Activated naive CD4-positive, alpha-beta T cell treated with anti-CD3 and anti-CD28 coated beads, Interleukin-2, amount 50 U/mL, for 72 hours (primary cell): ENCODE data around the gene SLC16A10. TPM values are rescaled to one million over a fixed set of nuclear protein-coding genes. Genes with fewer than 3 reads are reported as not detected.
A peak's percentile ranks its signal among the peaks of the same experiment; 100 is the strongest.
"Not testable (repeated sequence)": the region's sequence is repeated elsewhere in the genome, so short reads cannot be mapped to it uniquely, and the experiment has no call there.

ENCODE experiments used
- ATAC-seq, 2 donors: fragments of 150-1000 bp; cut with Tn5 transposase; 2 replicates each; pipeline ENCODE4 v1.10.0; 2021; ENCODE audit warnings: mild to moderate bottlenecking in 2 of 2, moderate library complexity in 2 of 2
- DNase-seq, 2 donors: peaks; one replicate each; pipeline ENCODE4 v3.0.0; 2021 to 2022; ENCODE audit warnings: low spot score in 2 of 2
- H3K27ac Mint-ChIP-seq, 2 donors: one replicate each; pipeline ENCODE4 v1.8.0; 2022; ENCODE audit warnings: mild to moderate bottlenecking in 2 of 2, mixed read lengths in 2 of 2
- H3K36me3 Mint-ChIP-seq, 2 donors: one replicate each; pipeline ENCODE4 v1.8.0; 2022; ENCODE audit warnings: mixed read lengths in 2 of 2
- H3K9me3 Mint-ChIP-seq, 2 donors: one replicate each; pipeline ENCODE4 v1.8.0; 2022; ENCODE audit warnings: mixed read lengths in 2 of 2
- total RNA-seq, 2 donors: library from RNA; stranded (reverse); gene quantifications; one replicate each; pipeline ENCODE4 v1.2.3, GENCODE V29; 2022

Gene SLC16A10, protein sequence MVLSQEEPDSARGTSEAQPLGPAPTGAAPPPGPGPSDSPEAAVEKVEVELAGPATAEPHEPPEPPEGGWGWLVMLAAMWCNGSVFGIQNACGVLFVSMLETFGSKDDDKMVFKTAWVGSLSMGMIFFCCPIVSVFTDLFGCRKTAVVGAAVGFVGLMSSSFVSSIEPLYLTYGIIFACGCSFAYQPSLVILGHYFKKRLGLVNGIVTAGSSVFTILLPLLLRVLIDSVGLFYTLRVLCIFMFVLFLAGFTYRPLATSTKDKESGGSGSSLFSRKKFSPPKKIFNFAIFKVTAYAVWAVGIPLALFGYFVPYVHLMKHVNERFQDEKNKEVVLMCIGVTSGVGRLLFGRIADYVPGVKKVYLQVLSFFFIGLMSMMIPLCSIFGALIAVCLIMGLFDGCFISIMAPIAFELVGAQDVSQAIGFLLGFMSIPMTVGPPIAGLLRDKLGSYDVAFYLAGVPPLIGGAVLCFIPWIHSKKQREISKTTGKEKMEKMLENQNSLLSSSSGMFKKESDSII
- total RNA-seq = 1 to 10 TPM; 5.4 to 7.8 TPM

DNA sequence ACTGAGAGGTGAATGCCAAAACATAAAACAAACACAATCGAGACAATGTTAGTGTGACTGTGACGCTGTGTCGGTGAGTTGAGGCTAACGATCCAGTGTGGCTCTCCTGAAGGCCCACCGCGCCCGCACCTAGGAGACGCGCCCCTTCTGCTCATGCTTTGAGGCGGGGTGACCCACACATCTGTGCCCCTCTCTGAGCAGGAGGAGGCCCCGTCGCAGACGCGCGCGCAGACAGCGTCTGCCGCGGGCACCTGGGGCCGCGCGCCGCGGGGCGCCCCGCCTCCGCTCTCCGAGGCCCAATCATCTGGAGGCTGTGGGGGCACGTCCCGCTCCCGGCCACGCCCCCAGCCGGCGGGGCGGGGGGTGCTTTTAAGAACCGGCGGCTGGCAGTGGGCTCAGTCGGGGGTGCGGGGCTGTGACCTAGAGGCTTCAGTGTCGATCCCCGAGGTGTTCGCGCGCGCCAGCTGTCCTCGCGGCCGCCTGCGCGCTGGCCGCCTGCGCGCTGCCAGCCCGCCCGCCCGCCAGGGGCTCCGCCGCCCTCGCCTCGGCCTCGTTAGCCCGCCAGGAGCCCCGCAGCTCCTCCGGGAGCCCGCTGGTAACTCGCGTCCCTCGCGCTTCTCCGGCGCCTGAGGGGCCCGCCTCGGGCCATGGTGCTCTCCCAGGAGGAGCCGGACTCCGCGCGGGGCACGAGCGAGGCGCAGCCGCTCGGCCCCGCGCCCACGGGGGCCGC, at the start of gene SLC16A10:
TSS of gene SLC16A10 (plus strand) at position 398 of the 730 bp plus-strand sequence. CDS start at position 648, 250 bp downstream.
- Mint-ChIP-seq H3K27ac (peak within 1 kb of the TSS; percentile 85 to 93), H3K9me3 (no peaks in the 10 kb centered on the region), H3K36me3 (peaks cover 0 to 6% of the 10 kb centered on the region in 2 donors)
- ATAC-seq = peak; percentile 92 to 93
- peak; percentile 83 to 85 for DNase-seq

DNA sequence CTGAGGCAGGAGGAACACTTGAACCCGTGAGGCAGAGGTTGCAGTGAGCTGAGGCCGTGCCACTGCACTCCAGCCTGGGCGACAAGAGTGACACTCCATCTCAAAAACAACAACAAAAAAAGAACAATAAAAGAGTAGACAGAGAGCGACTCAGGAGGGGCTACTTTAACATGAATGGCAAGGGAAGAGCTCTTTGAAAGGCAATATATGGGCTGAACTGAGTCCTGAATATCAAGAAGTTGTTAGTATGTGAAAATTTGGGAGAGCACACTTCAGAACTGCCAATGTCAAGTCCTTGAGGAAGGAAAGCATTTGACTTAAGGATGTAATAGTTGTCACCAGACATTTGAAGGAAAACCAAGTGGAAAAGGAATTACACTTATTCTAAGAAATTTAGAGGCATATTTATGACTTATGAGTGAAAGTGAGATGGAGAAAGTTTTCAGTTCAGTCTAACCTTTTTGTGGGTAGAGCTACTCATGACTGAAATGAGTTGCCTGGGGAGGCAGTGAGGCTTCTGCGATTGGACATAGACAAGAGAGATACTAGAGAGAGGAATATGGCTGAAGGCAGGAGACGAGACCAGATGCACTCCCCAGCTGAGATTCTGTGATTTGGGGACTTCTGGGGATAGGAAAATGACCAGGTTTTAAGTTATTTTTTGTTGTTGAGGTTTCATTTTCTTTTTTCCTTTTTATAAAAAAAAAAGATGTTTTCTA, 48.6 kb upstream of the SLC16A10 start:
- H3K9me3 Mint-ChIP-seq = peaks cover 0 to 4% of the 10 kb centered on the region in 2 donors
- DNase-seq (peak in 1 of 2 donors; percentile 24), ATAC-seq (peak; percentile 89 to 98)
- H3K27ac Mint-ChIP-seq = no peak overlapping the region
- H3K36me3 Mint-ChIP-seq = peaks cover 0 to 6% of the 10 kb centered on the region in 2 donors

DNA sequence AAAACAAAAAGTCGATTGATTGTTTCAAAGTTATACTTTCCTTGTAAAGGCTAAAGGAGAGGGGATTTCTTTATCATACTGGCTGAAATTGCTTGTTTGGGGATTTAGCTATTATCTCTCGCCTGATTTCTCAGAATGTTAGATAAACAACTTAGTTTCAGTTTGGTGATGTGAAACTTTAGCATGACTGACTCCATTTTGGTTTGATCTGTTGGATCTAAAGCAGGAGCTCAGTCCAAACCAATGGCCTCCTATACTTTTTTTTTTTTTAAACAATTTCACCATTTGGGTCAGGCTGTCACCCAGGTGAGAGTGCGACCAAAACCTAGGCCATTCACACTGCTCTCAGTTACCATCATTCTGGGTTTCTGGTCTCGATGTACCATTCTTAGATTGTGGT, 45.4 kb upstream of the SLC16A10 start:
- ATAC-seq (no peak), DNase-seq (no peak)
- Mint-ChIP-seq H3K27ac (no peak overlapping the region), H3K9me3 (peaks cover 0 to 4% of the 10 kb centered on the region in 2 donors), H3K36me3 (peaks cover 0 to 6% of the 10 kb centered on the region in 2 donors)

DNA sequence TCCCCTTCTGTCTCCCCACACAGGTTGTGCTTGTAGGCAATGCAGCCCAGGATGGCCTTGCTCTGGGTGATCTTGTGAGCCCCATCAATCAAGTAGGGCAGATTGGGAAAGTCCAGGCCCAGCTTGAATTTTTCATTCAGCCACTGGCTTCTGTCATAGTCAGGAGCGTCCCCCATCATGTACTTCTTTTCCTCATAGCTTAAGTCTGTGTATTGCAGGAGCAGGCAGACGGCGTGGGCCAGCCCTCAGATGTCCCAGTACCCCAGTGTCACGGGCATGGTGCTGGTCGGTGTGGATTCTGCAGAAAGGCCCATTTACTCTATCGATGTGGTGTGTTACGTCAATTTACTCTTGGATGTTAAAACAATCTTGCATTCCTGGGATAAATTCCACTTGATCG, 40.1 kb upstream of the SLC16A10 start:
- no peaks in the 10 kb centered on the region for H3K36me3 Mint-ChIP-seq
- DNase-seq (no peak), ATAC-seq (no peak)
- no peaks in the 10 kb centered on the region for H3K9me3 Mint-ChIP-seq
- no peak overlapping the region for H3K27ac Mint-ChIP-seq

DNA sequence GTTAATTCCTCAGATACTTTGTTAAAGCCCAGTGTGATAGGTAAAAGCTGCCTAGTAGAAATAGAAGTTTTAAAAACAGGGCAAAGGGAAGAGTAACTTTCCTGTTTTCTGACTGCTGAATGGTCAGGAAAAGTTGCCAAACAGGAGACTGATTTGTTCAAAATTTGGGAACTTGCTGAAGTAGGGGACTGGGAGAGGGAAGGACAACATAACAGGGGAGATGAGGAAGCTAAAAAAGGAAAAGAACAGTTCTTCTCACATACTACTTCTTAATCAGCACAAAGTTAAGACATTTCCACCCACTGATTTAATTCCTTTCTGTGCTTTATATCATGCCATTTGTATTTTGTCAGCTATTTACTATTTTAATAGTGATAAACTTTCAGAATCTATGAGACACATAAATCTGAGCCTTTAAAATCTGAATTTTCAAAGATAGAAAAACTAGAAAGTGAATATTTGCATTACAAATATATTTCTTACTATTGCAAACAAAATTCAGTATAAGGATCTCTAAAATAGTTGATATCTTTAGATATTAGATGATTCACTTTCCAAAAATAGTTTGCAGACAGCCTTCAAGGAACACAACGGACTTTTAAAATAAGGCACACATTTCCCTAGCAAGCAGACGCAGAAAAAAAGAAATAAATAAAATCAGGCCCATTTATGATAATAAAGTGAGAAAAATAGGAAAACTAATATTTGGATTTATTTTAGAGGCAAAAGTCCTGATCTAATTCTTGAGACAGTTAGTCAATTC, 36.9 kb upstream of the SLC16A10 start:
- Mint-ChIP-seq H3K9me3 (no peaks in the 10 kb centered on the region), H3K27ac (no peak overlapping the region), H3K36me3 (no peaks in the 10 kb centered on the region)
- no peak for DNase-seq
- no peak for ATAC-seq

DNA sequence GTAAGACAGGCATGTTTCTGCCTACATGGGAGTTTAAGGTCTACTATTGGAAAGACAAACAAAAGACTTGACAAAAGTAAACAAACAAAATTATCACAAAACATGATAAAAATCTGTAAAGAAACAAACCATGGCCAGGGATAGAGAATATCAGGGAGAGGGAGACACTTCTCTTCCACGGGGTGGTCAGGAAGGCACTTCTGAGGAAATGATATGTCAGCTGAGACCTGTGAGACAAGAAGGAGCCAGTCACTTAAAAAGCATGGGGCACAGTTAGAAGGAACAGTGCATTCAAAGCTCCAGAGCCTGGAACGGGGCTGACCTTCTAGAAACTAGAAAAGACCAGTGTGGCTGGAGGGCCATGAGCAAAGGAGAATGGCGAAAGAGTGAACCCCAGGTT, 35.1 kb upstream of the SLC16A10 start:
- H3K9me3 Mint-ChIP-seq = no peaks in the 10 kb centered on the region
- no peak for DNase-seq
- no peak for ATAC-seq
- no peaks in the 10 kb centered on the region for H3K36me3 Mint-ChIP-seq
- no peak overlapping the region for H3K27ac Mint-ChIP-seq

DNA sequence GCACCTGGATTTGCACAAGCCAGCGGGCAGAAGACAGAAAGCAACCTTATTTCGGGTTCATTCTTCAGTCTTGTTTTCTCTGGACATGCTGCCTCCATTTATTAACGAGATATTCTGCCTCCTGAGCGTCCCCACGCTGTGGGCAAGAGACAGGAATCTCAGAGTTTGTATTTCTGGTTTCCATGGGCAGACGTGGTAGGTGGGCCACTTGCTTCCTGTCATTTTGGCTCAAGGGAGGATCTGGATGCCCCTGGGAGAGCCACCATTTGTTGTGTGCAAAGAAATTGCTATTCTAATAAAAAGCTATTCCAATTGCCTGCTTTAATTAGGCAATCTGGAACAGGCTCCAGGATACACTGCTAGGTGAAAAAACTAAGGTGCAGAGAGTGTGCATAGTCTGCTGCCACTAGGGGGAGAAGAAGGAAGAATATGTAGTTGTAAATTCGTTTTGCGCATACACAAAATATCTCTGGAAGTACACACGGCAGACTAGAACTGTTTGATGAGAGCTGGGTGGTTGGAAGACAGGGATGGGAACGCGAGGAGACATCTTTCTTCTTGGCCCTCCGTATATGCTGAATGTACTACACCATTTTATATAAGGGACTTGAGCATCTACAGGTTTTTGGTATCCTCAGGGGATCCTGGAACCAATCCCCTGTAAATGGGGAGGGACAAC, 30.1 kb upstream of the SLC16A10 start:
- DNase-seq (peak in 1 of 2 donors; percentile 6), ATAC-seq (peak; percentile 59 to 61)
- H3K27ac Mint-ChIP-seq = no peak overlapping the region
- no peaks in the 10 kb centered on the region for H3K36me3 Mint-ChIP-seq
- H3K9me3 Mint-ChIP-seq = peaks cover 0 to 9% of the 10 kb centered on the region in 2 donors

DNA sequence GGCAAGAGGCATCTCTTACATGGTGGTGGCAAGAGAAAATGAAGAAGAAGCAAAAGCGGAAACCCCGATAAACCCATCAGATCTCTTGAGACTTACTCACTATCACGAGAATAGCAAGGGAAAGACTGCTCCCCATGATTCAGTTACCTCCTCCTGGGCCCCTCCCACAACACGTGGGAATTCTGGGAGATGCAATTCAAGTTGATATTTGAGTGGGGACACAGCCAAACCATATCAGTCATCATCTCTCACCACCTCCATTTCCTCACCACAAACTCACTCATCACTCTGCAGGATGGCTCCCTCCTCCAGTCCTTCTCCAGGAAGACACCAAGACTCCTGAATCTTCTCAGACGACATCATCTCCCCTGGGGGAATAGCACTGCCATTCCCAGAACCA, 25.8 kb upstream of the SLC16A10 start:
- Mint-ChIP-seq H3K27ac (no peak overlapping the region), H3K9me3 (peaks cover 3 to 20% of the 10 kb centered on the region in 2 donors), H3K36me3 (peaks cover 0 to 7% of the 10 kb centered on the region in 2 donors)
- no peak for DNase-seq
- ATAC-seq = no peak

DNA sequence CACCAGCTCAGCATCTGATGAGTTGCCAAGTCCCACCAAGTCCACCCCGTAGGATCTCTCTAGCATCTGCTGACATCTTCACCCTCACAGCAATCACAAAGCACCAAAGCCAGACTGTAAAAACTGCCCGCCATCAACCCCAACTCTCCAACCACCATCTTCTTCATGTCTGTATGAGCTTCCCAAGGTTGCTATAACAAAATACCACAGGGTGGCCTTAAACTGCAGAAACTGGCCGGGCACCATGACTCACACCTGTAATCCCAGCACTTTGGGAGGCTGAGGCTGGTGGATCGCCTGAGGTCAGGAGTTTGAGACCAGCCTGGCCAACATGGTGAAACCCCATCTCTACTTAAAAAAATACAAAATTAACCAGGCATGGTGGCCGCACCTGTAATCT, 25.3 kb upstream of the SLC16A10 start:
- not testable (repeated sequence) for H3K36me3 Mint-ChIP-seq, H3K27ac Mint-ChIP-seq, DNase-seq, ATAC-seq
- H3K9me3 Mint-ChIP-seq = peaks cover 3 to 20% of the 10 kb centered on the region in 2 donors

DNA sequence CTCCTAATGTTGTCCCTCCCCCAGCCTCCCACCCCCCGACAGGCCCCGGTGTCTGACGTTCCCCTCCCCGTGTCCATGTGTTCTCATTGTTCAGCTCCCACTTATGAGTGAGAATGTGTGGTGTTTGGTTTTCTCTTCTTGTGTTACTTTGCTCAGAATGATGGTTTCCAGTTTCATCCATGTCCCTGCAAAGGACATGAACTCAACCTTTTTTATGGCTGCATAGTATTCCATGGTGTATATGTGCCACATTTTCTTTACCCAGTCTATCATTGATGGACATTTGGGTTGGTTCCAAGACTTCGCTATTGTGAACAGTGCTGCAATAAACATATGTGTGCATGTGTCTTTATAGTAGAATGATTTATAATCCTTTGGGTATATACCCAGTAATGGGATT, 24.4 kb upstream of the SLC16A10 start:
- not testable (repeated sequence) for ATAC-seq, H3K27ac Mint-ChIP-seq, DNase-seq, H3K36me3 Mint-ChIP-seq
- H3K9me3 Mint-ChIP-seq = peaks cover 3 to 20% of the 10 kb centered on the region in 2 donors

DNA sequence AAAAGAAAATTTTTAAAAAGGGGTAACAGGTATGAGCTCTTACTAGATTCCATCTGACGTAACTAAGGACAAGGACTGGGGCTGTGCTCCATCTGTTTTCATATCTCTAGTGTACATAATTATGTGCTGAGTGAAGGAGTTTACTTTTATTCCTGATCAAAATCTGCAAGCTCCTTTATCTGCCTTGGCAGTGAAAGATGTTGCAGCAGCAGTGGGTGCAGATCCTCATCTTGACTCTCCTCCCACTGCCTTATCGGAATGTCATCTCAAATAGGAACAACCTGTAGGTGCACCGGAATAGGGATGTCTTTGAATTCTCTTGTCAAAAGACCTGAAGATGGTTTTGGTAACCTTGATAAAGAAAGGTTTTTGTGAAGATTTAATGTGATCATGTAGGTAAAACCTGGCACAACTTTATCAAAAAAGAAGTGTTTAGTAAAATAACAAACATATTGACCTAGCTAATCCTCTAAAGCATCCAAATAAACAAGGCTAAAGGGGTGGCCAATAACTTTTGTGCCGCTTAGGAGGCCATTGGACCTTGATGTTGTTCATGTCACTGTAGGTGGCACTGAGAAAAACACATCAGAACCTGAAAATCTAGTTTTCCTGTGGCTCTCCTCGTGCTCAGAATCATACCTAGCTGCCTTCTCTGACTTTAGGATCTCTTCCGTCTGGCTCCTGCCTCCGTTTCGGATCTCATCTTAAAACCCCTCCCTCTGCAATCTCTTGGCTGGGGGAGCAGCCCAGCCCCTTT, 19.0 kb upstream of the SLC16A10 start:
- Mint-ChIP-seq H3K9me3 (peaks cover 0 to 10% of the 10 kb centered on the region in 2 donors), H3K27ac (no peak overlapping the region), H3K36me3 (peaks cover 0 to 7% of the 10 kb centered on the region in 2 donors)
- no peak for ATAC-seq
- DNase-seq = no peak

DNA sequence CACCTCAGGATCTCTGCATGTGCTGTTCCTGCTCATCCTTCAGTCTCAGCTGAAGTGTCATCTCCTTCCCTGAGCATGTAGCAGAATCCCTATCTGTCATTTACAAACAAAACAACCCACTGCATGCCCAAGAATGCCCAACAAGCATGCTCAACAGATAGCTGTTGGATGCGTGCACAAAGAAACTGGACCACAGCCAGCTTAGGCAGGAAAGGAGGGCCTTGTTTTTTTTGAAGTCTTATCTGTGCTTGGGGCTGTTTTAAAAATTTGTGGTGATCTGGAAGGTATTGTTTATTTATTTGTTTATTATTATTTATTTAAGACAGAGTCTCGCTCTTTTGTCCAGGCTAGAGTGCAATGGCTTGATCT, 18.5 kb upstream of the SLC16A10 start:
- no peak overlapping the region for H3K27ac Mint-ChIP-seq
- no peak for DNase-seq
- H3K36me3 Mint-ChIP-seq = peaks cover 0 to under 1% of the 10 kb centered on the region in 2 donors
- no peak for ATAC-seq
- H3K9me3 Mint-ChIP-seq = peaks cover 0 to 5% of the 10 kb centered on the region in 2 donors

DNA sequence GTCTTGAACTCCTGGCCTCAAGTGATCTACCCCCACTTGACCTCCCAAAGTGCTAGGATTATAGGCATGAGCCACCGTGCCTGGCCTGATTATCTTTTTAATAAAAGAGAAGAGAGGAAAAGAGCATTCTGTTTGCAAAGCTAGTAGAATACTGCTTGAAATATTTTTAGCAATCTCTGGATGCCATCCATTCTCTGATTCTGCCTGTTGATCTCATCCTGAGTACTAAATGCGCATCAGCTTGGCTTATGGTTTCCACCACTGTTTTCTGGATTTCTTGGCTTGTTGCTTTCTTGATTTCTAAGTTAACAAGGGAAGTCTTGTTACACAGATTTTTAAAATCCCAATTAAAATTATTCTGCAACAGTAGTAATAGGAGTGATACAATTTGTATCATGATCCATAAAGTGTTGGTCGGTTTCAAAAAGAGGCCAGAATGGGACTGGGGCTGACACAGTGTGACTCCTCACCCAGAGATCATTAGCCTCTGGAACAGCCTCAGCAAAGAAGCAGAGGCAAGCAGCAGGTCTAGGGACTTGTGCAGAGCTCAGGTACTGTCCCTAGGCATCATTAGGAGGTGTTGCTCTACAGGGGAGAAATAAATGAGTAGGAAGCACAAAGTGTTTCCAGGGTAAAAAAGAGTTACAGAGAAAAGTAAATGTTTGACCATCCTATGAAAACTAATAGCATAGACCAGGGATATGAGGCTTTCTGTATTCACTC, 17.8 kb upstream of the SLC16A10 start:
- Mint-ChIP-seq H3K27ac (no peak overlapping the region), H3K9me3 (no peaks in the 10 kb centered on the region), H3K36me3 (no peaks in the 10 kb centered on the region)
- DNase-seq (no peak), ATAC-seq (peak in 1 of 2 donors; percentile 53)

DNA sequence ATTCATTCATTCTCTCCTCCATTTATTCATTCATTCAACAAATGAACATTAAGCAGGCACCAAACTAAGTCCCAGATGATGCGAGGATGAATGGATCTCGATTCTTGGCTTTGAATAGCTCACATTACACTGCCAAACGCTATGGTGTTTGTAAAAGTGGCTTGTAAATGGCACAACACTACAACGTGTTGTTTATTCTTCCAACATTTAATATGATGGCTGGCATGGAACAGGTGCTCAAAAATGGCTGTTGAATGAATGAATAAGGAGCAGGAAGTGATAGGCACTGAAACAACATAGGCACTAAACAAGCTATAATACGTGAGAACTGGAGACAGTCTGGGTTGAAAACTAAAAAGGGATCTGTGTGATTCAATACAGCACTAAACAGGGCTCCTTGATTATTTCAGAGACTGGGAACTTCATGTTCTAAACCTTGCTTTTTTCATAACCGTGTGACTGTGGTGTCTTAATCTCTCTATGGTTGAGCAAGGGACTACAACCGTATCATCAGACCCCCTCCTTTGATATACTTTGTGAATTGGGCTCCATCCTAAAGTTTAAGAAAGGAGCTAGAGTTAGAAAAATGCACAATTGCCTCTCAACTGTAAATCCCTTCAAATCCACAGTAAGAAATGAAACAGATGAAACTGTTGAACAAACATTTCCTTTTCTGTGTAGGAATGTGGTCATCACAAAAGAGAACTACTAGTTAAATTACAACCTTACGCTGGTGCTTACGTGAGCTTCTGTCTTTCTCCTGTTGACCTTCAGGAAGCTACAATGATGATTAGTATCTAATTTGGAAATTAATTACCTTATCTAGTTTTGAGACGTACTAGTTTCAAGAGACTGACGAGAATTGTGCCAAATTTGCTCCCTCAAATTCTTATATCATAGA, 16.9 kb upstream of the SLC16A10 start:
- no peak for DNase-seq
- Mint-ChIP-seq H3K9me3 (no peaks in the 10 kb centered on the region), H3K36me3 (no peaks in the 10 kb centered on the region), H3K27ac (no peak overlapping the region)
- no peak for ATAC-seq
